IPS-15b (cell line): ENCODE data around the gene ZBTB7C.

ENCODE experiments used
- H3K27me3 ChIP-seq: one replicate; pipeline ENCODE4 v1.6.1; 2013; ENCODE audit warnings: low read length; ENCODE audit not compliant: control insufficient read depth, insufficient read depth
- H3K36me3 ChIP-seq: one replicate; pipeline ENCODE4 v1.6.1; 2013; ENCODE audit warnings: low read length; ENCODE audit not compliant: control insufficient read depth, insufficient read depth
- H3K4me1 ChIP-seq: one replicate; pipeline ENCODE4 v1.6.1; 2013; ENCODE audit warnings: mild to moderate bottlenecking, low read length; ENCODE audit not compliant: control insufficient read depth, insufficient read depth
- H3K4me3 ChIP-seq: one replicate; pipeline ENCODE4 v1.5.1; 2013; ENCODE audit warnings: low read depth, low read length
- H3K9ac ChIP-seq: one replicate; pipeline ENCODE4 v1.6.1; 2013; ENCODE audit warnings: low read depth, mild to moderate bottlenecking, low read length
- H3K9me3 ChIP-seq: one replicate; pipeline ENCODE4 v1.6.1; 2013; ENCODE audit warnings: mild to moderate bottlenecking, low read length; ENCODE audit not compliant: control insufficient read depth, insufficient read depth

The ZBTB7C gene

GRCh38 chr18:48326901-48327675 is 82.1 kb downstream of the ZBTB7C start:
- Histone ChIP-seq H3K36me3 (no peaks in the 10 kb centered on the region), H3K27me3 (no peaks in the 10 kb centered on the region), H3K4me1 (no peaks in the 10 kb centered on the region), H3K4me3 (no peak overlapping the region), H3K9ac (no peak overlapping the region), H3K9me3 (no peaks in the 10 kb centered on the region)

GRCh38 chr18:48325115-48325665 is 84.0 kb downstream of the ZBTB7C start:
- no peaks in the 10 kb centered on the region for H3K9me3 ChIP-seq
- no peak overlapping the region for H3K9ac ChIP-seq
- H3K27me3 ChIP-seq = no peaks in the 10 kb centered on the region
- H3K4me3 ChIP-seq = no peak overlapping the region
- no peaks in the 10 kb centered on the region for H3K36me3 ChIP-seq
- no peaks in the 10 kb centered on the region for H3K4me1 ChIP-seq

GRCh38 chr18:48324651-48325050 is 84.5 kb downstream of the ZBTB7C start:
- Histone ChIP-seq H3K27me3 (no peaks in the 10 kb centered on the region), H3K9ac (no peak overlapping the region), H3K36me3 (no peaks in the 10 kb centered on the region), H3K4me3 (no peak overlapping the region), H3K4me1 (no peaks in the 10 kb centered on the region), H3K9me3 (no peaks in the 10 kb centered on the region)

DNA sequence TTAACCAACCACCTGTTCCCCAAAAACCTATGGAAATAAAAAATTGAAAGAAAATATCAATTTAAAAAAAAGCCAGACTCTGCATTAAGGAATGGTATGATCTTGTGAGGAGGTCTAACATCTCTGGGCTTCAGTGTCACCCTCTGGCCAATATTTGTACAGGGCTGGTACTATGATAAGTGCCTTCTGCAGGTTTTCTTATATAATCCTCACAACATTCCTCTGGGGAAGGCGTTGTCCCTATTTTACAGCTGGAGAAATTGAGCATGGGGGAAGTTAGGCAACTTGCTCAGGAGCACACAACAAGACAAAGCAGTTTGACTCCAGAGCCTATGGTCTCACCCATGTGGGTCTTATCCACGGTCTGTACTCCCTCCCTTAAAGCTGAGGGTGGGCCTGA is 86.0 kb downstream of the ZBTB7C start:
- Histone ChIP-seq H3K9me3 (no peaks in the 10 kb centered on the region), H3K4me1 (no peaks in the 10 kb centered on the region), H3K27me3 (no peaks in the 10 kb centered on the region), H3K36me3 (no peaks in the 10 kb centered on the region), H3K9ac (no peak overlapping the region), H3K4me3 (no peak overlapping the region)

DNA sequence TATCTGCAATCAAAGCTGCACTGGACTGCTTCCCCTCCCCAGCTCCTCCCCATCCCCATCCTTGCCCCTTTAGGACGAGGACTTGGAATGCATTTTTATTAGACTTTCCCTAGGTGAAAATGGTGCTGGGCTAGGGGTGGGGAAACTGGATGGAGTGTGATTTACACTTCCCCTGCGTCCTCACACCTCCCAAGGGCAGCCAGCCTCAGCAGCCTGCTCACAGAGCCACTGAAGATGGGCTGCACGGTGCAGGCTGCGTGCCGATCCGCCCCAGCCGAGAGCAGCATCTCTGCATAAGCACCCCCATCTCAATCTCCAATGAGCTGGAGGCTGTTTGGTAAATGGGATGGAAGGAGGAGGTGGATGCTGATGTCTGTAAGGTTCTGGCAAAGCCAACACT is 87.6 kb downstream of the ZBTB7C start:
- Histone ChIP-seq H3K9ac (no peak overlapping the region), H3K27me3 (no peaks in the 10 kb centered on the region), H3K36me3 (no peaks in the 10 kb centered on the region), H3K9me3 (no peaks in the 10 kb centered on the region), H3K4me3 (no peak overlapping the region), H3K4me1 (no peaks in the 10 kb centered on the region)

- Histone ChIP-seq H3K27me3 (no peaks in the 10 kb centered on the region), H3K4me1 (no peaks in the 10 kb centered on the region), H3K9ac (no peak overlapping the region), H3K4me3 (no peak overlapping the region), H3K9me3 (no peaks in the 10 kb centered on the region), H3K36me3 (no peaks in the 10 kb centered on the region)
Measured at GRCh38 chr18:48321121-48321520, 88.1 kb downstream of the ZBTB7C start.

- Histone ChIP-seq H3K27me3 (no peaks in the 10 kb centered on the region), H3K9me3 (no peaks in the 10 kb centered on the region), H3K36me3 (no peaks in the 10 kb centered on the region), H3K9ac (no peak overlapping the region), H3K4me3 (no peak overlapping the region), H3K4me1 (no peaks in the 10 kb centered on the region)
Measured at GRCh38 chr18:48320639-48320945, 88.6 kb downstream of the ZBTB7C start.

- Histone ChIP-seq H3K9me3 (no peaks in the 10 kb centered on the region), H3K9ac (no peak overlapping the region), H3K4me3 (no peak overlapping the region), H3K4me1 (peaks cover 3% of the 10 kb centered on the region), H3K36me3 (no peaks in the 10 kb centered on the region), H3K27me3 (no peaks in the 10 kb centered on the region)
Measured at GRCh38 chr18:48319801-48320638, 89.2 kb downstream of the ZBTB7C start.

DNA sequence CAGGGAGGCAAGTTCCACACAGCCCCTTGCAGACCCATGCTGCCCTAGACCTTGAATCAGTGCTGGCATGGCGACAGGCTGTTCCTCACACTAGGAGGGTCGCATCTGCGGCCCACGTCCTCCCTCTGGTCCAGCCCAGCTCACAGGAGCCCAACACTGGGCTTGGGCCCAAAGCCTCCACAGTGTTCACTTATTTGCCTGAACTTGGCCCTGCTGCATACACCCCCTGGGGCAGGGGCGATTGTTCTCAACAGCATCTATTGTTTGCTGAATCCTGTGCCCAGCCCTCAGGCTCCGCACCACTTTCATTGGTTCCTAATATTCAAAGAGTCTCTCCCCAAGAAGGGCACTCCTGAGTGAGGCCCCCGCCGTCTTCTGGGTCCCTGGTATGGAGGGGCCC is 90.7 kb downstream of the ZBTB7C start:
- Histone ChIP-seq H3K36me3 (no peaks in the 10 kb centered on the region), H3K9ac (no peak overlapping the region), H3K4me1 (peaks cover 12% of the 10 kb centered on the region), H3K27me3 (no peaks in the 10 kb centered on the region), H3K9me3 (no peaks in the 10 kb centered on the region), H3K4me3 (no peak overlapping the region)

- Histone ChIP-seq H3K36me3 (no peaks in the 10 kb centered on the region), H3K9me3 (no peaks in the 10 kb centered on the region), H3K4me3 (no peak overlapping the region), H3K27me3 (no peaks in the 10 kb centered on the region), H3K4me1 (peaks cover 12% of the 10 kb centered on the region), H3K9ac (no peak overlapping the region)
Measured at GRCh38 chr18:48317781-48318381, 91.3 kb downstream of the ZBTB7C start.

DNA sequence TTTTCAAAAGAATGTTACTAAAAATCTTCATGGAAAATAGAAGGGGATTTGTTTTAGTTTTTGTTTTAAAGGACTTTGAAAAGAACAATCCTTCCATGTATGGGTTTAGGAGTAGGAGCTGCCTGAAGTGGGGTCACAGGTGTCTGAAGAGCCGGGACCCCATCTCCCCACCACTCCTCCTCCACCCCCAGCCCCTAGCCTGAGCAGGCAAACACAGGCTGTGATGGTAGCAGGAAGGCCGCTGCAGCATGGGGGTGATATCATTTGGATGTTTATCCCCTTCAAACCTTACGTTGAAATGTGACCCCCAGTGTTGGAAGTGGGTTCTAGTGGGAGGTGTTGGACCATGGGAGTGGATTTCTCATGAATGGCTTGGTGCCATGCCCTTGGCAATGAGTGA is 93.0 kb downstream of the ZBTB7C start:
- Histone ChIP-seq H3K36me3 (no peaks in the 10 kb centered on the region), H3K4me3 (no peak overlapping the region), H3K4me1 (peaks cover 12% of the 10 kb centered on the region), H3K9ac (no peak overlapping the region), H3K9me3 (no peaks in the 10 kb centered on the region), H3K27me3 (no peaks in the 10 kb centered on the region)
